Pulmonary artery endothelial cell (primary cell): Measurements from ENCODE around the gene TMEM132D. TPM values are rescaled to one million over a fixed set of nuclear protein-coding genes. Genes with fewer than 3 reads are reported as not detected.

Experiments
- DNase-seq: peaks from one replicate; pipeline ENCODE4 v3.0.0-alpha.2; 2011; ENCODE audit warnings: low read depth, low spot score
- total RNA-seq: library from RNA; depleted of rRNA; stranded (reverse); fragments of >200 nt; gene quantifications from 2 replicates; pipeline ENCODE4 v1.2.3, GENCODE V29; 2014

Gene TMEM132D
- total RNA-seq, 1 donor from 2014 or later: not detected

DNA sequence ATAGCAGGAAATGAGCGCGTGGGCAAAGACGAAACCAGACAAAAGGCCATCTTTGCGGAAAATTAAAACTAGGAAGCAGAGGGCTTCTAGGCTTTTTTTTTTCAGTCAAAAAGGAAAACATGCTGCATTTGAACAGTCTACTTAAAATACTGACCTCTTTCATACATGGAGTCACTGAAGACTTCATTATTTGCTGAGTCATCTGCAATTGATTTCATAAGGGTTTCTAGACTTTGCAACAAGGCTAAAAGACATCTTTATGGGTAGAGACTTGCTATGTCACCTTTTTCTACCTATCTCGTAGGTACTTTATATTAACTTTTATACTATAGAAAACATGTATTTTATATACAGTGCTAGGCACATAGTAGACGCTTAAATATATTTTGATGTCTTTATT lies 238.4 kb downstream of the TMEM132D start:
- no peak for DNase-seq

DNA sequence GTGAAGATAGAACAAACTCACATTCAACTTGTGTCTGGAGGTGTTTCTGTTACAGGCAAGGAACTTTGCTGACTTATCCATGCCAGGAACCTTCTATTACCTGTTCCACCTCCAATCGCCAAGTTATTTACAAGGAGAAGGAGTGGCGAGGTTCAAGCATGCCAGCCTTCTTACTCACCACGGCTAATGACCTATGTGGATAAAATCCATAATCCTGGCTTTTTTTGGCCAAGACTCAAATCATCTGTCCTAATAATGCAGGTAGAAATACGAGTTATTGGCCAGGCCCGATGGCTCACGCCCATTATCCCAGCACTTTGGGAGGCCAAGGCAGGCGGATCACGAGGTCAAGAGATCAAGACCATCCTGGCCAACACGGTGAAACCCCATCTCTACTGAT lies 241.6 kb downstream of the TMEM132D start:
- DNase-seq: no peak

DNA sequence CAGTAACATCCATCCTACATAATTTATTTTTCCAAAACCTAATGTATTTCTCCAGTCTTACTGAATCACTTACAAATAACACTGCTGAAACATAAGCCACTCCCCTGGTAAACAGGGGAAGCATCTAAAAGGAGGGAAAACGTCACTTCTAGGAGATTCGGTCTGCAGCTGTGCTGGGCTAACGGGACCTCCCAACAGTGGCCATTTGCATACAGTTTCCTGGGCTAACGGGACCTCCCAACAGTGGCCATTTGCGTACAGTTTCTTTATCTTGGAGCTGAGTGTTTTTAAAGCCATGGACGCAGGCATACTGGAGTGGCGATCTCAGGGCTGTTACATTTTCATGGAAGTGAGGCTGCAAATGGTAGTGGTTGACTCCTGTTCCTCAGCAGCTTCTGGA lies 242.9 kb downstream of the TMEM132D start:
- no peak for DNase-seq

DNA sequence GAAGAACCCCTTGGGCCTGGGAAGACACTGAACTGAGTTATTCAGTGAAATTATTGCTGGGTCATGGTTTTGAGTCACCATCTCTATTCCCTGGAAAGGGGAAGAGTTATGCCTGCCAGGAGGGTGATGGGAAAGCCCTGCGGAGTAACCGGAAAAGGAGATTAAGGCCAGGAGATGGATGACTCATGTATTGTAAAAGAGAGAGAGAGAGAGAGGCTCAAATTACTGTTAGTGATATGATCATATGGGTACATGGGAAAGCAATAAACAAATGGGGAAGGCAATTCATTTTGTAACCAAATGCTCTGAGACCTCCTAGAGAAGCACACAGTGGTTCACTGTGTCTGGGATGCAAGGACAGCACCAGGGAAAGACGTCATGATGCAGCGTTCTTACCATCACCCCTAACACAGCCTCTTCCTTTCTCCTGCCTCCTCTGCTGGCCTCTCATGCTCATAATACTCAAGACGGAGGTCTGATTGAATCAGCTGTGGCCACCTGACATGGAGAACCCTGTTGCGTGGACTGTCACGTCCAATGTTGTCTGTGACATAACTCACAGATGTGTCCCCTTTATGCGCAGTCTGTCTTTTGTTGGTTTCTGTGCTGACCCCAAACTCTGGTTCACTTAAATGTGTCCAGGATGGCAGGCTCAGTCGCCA lies 243.7 kb downstream of the TMEM132D start:
- no peak for DNase-seq

DNA sequence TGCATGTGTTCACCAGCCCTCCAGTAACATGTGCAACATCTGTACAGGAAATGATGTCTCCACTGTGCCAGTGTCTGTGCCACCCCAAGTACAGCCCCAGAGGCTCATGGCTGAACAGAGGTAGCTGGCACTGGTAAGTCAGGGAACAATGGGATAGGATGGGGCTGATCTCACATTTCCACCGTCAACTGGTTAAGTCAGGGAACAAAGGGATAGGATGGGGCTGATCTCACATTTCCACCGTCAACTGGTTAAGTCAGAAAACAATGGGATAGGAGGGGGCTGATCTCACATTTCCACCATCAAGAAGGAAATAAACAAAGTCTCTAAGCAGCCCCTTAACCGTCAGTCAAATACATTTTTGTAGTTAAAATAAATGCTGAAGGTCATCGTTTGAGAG lies 246.6 kb downstream of the TMEM132D start:
- DNase-seq: no peak

DNA sequence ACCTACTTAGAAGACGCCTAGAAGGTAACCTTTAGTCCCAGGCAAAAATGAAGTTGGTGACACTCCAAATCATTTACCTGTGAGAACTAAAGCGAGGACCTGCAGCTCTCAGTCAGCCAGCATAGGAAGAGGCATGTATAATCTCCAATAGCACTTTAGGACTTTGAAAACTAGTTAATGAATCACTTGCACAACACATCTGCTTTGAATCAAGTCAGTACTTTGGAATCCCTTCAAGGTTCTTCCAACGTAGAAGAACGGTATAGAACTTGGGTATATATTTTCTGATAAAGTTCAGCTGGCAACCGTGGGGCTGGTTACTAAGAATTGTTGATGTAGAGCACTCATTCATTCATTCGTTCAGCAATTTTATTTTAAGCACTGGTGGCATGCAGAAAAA lies 251.9 kb downstream of the TMEM132D start:
- DNase-seq: no peak

DNA sequence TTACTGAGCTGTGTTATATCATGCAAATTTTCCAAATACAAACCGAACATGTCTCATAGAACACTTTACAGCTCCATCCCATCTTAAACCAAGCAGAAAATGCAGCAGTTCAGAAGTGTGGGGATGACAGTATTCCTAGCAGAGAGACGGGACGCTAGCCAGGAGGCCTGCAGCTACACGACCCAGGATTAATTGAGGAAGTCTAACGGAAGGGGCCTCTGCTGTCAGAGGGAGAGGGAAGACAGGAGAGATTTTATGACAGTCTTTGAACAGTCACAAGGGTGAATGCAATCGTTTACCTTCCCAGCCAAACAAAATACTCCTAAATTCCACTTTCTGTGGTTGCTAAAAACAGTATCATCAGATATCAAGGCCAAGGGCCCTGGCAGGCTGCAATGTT lies 261.9 kb downstream of the TMEM132D start:
- DNase-seq: no peak

DNA sequence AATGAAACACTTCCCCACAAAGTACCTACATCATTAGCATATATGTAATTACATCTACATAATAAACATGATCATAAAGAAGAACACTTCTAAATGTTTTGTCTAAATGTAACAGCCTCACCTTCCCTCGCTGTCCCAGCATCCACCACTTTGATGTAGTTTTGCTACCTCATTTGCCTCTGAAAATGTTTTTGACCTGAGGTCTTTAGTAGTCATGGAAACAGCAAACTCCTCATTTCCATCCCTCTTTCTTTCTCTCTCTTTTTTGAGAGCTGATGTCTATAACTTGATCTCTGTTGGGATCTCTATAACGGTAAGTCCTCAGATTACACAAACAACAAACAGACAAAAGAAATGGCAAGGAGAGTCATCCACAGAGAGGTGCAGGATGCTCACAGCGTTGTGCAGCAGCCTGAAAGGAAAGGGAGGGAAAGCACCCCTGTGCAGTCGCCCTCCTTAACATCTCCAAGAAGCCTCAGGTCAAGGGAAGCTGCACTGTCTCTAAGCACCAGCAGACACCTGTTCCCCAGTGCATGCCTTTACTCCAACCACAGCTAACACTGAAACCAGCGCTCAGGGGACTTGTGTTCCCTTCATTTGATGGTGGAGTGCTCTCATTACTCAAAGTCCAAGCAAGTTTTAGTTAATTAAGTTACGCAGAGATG lies 268.7 kb downstream of the TMEM132D start:
- no peak for DNase-seq

DNA sequence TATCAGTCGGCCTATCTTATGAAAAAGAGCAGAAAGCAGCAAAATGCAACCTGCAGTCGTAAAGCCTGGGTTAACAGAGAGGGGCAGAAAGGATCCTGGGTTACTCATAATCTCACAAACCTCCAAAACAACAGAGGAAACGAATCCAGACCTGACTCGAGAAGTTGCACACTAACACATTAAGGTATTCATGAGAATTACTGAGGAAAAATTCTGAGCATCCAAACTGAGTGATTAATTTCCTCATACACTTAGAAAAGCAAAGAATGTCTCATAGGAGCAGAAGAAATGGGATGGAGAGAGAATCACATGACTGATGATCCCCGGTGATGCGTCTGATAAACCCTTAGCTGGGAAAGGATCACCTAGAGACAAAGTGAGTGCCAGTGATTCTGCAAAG lies 272.5 kb downstream of the TMEM132D start:
- no peak for DNase-seq

DNA sequence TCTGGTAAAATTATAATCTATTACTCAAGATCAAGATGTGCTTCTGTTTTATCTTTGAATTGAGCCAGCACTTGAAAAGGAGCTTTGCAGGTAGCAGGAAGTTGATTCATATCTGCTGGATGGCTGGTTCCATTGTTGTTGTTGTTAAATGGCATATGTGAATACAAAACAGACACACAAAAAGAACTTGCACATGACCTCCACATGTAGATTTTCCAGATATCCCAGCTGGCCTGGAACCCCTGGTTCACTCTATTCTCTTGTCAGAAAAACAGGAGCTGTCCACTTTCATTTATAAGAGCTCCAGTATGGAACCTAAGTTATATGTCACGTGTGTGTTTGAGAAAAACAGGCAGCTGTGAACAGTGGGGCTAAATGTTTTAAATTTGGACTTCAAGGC lies 273.9 kb downstream of the TMEM132D start:
- DNase-seq: no peak

DNA sequence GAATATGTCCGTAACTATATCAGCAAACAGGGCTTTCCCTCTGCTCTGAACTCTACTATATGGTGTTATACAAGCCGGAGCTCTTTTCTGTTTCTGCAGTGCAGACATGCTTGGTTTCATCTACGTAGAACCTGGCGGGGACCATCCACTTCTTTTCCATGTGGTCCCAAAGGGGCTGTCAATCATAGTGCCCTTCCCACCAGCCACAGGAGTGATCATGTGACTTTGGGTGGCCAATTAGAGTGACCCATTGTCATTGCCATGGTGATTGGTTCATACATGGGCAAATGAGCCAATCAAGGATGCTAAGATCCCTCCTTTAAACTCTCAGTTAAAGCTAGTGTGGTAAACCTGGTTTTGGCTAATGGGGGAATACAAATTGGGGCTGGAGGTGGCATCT lies 281.3 kb downstream of the TMEM132D start:
- no peak for DNase-seq

DNA sequence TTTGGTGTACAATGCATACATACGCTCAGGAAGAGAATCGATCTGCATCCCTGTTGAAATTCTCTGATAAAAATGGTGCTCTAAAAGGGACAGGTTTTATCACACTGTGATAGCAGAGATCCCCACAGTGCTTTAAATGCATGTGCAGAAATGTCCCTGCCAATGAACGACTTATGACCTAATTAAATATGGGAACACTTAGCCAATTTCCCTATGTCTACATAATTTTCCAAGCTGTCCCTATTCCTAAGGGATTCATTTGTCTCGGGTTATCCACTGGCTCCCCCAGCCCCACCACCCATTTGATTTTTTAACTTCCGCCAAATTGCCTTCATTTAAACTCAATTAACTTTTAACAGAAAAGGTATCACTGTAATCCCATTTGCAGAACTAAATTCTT lies 284.6 kb downstream of the TMEM132D start:
- DNase-seq: no peak

DNA sequence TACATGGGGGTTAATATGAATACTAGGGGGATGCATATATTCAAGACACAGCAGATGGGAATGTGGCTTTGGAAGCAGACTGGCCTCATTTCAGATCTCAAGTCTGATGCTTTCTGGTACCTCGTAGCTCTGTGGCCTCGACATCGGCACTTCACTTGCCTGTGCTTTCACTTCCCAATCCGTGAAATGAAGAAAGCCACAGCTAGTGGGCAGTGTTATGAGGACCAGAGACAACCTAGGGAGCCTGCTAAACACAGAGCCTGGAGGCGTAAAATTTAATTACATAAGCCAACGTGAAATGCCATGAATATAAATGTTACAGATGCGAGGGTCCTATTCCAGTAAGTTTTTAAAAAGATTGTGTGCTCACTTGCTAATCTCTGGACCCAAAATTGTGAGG lies 286.0 kb downstream of the TMEM132D start:
- DNase-seq: no peak

DNA sequence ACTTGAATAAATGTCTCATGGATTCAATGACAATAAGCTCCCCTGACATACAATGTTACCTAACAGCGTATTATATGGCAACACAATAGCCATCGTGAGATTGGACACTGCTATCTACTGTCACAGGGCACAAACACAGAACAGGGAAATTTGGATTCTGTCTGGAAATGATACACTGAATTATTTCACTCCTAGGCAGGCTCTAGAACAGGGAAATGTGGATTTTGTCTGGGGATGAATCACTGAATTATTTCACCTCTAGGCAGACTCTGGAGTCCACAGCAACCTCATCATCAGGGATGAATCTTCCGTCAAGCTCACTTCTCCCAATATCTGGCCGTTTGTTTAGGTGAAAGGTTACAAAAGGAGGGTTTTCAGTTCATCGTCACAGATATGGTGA lies 288.8 kb downstream of the TMEM132D start:
- DNase-seq: no peak

DNA sequence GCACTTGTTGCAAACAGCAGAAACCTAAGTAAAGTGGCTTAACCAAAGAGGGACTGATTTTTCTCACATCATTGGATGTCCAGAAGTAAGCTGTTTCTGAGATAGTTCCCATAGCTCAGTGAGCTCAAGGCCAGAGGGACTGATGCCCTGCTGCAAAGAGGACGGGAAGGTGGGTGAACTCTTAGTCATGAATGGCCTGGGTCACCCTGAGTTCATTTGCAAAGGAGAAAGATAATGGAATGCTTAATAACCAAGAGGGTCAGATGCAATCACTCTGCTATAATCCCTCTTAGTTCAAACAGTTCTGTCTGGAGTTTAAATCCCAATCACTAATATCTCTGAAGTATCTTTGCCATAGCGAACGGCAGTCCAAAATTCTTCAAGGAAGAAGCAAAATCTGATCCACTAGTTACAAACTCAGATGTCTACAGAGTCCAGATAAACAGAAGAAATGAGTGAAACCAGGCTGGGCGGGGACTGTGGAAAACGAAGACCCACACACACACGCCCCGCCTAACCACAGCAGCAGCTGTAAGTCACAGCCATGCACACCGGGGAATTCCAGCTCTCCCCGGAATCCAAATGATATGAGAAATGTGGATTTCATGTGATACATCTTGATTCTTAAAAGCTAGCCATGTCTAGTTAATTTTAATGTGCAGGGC lies 289.5 kb downstream of the TMEM132D start:
- DNase-seq: no peak

DNA sequence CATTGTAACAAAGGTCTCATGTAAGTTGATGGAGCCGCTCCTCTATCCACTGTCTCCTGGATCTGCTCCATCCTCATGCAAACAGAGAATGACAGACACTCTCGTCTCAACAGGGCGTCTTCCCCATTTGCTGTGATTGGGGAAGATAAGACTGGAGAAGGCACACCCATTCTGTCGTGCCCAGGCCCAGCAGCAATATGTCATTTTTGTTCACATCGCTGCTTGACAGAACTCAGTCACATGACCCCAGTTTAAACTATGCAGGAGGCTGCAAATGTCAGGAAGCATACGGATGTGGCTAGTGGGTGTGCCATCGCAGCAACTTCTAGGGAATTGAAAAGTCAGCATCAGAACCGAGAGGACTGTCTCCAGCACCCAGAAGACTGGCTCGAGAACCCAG lies 290.5 kb downstream of the TMEM132D start:
- DNase-seq: no peak

DNA sequence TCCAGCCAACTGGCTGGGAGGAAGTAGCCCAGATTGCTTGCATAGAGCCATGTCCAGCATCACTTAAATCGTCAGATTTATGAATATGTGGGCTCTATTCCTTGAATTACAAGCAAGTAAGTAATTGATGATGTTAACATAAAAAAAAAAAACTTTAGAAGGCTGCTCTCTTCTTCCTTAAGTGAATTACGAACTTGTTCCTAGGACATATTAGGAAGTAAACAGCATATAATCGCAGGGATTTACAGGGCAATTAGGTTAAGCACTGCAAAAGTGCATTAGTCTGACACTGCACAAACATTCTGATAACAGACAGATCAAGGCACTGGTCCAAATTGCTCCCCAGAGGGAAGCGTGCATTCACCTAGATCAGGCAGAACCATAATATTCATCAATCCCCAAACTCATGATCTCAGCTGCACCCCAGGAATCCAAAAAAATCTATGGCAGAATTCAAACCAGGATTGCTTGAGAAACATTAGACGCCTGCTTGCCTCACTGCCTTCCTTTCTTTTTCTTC lies 293.2 kb downstream of the TMEM132D start:
- DNase-seq: no peak

DNA sequence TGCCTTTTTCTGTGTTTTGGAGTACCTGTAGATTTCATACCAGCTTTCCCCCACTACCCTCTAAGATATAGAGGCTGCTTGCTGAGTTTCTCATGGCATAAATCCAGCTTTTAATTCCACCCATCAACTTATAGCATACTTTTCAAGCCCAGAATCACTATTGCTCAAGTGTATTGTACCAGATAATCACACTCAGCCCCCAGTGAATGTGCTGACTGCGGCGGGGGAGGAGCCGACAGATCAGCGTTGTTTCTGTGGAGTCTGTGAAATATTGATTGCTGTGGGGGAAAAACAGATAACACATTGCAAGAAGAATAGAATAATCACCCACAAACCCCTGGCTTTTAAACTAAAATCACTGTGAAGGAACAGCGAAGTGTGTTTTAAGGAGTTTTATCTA lies 296.1 kb downstream of the TMEM132D start:
- no peak for DNase-seq

DNA sequence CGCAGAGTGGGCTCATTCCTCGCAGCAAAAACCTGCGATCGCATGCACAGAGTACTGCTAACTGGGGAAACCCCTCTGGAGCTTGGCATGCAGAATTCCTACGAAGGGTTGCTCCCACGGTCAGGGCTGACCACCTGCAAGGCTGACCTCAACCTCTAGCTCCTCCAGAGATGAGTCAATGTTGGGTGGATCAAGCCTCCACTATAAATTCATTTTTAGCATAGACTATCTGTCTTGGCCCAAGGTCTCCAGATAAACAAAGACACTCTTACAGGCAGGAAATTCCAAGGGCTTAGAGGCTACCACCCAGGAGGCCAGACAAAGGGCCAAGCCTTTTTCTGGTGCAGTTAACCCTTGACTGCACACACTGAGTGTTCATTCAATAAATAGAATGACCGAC lies 296.5 kb downstream of the TMEM132D start:
- no peak for DNase-seq

DNA sequence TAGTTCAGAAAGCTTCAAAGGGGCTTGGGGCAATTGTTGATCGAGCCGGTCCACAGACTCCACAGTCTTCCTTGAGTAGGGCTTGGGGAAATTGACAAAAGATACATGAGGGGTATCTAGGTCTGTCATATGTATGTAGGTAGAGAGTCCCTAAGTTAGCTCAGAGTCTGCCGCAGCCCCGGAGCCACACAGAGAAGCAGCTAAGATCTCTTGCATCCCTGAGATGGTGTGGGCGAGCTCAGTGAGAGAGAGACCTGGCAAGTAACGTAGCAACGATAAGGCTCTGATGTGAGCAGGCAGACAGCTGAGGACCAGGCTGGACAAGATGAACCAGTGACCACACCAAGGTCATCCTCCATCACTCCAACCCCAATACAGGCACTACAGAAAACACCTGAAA lies 297.6 kb downstream of the TMEM132D start:
- DNase-seq: no peak

DNA sequence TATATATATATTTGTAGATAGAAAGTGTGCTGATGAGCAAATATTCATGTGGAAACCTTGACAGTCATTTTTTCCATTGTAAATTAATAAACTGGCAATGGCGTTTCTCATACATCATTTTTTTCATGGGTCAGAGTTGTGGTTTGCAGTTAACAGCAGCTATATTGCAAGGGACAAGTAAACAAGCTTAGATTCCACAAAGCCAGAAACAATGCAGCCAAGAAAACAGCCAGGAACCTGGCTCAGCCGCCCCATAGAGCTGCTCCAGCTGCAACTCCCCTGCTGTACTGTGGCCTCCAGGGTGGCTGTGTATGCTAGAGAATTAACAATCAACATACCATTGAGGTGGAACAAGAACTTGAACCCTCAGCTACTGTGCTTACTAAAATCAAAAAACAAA lies 298.2 kb downstream of the TMEM132D start:
- no peak for DNase-seq

DNA sequence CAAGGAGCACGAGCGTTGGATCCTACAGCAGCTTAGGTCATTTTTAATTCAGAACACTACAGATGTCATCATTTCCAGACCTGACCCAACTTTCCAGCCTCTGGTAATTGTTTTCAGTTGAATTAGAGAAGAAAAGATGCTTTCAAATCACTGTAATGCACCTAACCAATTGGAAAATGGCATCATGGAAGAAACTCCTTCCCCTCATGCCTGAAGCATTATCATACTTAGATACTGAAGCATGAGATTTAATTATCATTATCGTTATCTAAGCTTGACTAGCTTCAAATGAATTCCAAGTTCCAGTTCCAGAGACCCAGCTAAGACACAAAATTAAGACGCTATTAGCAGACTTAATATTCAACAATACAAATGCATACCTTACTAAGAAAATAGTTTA lies 299.3 kb downstream of the TMEM132D start:
- DNase-seq: no peak

DNA sequence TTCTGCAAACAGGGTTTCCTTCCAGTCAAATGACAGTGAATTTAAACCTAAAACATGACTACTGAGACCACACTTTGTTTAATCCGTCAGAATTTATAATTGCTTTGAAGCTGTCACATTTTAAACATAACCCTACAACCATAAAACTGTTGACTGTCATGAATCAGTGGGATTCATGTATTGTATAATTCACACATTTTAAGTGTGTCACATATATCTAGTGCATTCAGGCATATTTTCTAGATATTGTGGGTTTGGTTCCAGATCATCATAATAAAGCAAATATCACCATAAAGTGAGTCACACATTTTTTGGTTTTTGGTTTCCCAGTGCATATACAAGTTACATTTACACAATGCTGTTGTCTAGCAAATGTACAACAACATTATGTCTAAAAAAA lies 304.4 kb downstream of the TMEM132D start:
- DNase-seq: no peak
